H1 (cell line): ENCODE data around the gene ZNF626.

Experiments
- CTCF ChIP-seq, 3 experiments: IDR thresholded peaks; 1 replicate in 2 of 3; 2 replicates in 1 of 3; pipeline versions ENCODE4 v1.5.1 to v1.6.1; 2011; ENCODE audit warnings: low read length in 3 of 3, mild to moderate bottlenecking in 3 of 3, inconsistent platforms in 2 of 3, low read depth in 1 of 3, moderate library complexity in 1 of 3; ENCODE audit not compliant: insufficient read depth in 1 of 3; ENCODE audit errors: control extremely low read depth in 1 of 3
- EP300 ChIP-seq, 2 experiments: IDR thresholded peaks; 1 replicate in 1 of 2; 2 replicates in 1 of 2; pipeline ENCODE4 v1.6.1; 2011 to 2012; ENCODE audit warnings: low read depth in 2 of 2, low read length in 2 of 2, mild to moderate bottlenecking in 2 of 2, borderline replicate concordance in 1 of 2, inconsistent platforms in 1 of 2, moderate library complexity in 1 of 2
- EZH2 ChIP-seq: fragments of 200-600 bp; sonication (generic); IDR thresholded peaks from 2 replicates; pipeline ENCODE4 v1.7.1; 2012; ENCODE audit warnings: low read depth, mild to moderate bottlenecking, moderate library complexity, low read length, inconsistent platforms; ENCODE audit not compliant: severe bottlenecking
- POLR2AphosphoS5 ChIP-seq: IDR thresholded peaks from 2 replicates; pipeline ENCODE4 v1.6.1; 2011; ENCODE audit warnings: low read depth, low read length
- TAF1 ChIP-seq: IDR thresholded peaks from 2 replicates; pipeline ENCODE4 v1.6.1; 2011; ENCODE audit warnings: mild to moderate bottlenecking, low read depth, low read length
- USF2 ChIP-seq: IDR thresholded peaks from 2 replicates; pipeline ENCODE4 v1.6.1; 2011; ENCODE audit warnings: low read length, improper control_type of control experiment

DNA sequence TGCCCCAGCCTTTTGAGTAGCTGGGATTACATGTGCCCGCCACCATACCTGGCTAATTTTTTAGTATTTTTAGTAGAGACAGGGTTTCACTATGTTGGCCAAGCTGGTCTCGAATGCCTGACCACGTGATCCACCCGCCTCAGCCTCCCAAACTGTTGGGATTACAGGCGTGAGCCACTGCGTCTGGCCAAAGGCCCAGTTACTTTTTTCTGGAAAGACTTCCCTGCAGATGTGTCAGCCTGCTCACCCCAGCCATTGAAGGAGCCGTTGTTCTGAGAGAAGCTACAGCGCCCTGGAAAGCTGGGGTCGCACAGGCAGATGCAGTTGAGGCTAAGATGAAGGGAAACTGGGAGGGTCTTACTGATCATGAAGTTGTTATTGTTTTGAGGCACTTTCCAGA lies 7.9 kb upstream of the ZNF626 start:
- TF ChIP-seq POLR2AphosphoS5 (no peak), EP300 (IDR thresholded peaks at IDR 0.05; ENCODE audit: borderline replicate concordance in 1 of 2, low read depth in 2 of 2, low read length in 2 of 2) (no peak), CTCF (IDR thresholded peaks at IDR 0.05; ENCODE audit: control extremely low read depth in 1 of 3, insufficient read depth in 1 of 3, low read depth in 1 of 3, low read length in 3 of 3) (no peak), EZH2 (no peak), TAF1 (no peak), USF2 (no peak)
